ENCODE measurements around the gene TMEM88. TPM values are rescaled to one million over a fixed set of nuclear protein-coding genes. Genes with fewer than 3 reads are reported as not detected.
A peak's percentile ranks its signal among the peaks of the same experiment; 100 is the strongest.

TMEM88 gene
- total RNA-seq, 1 experiment from 2014 or later, result 2.9 TPM

GRCh38 chr17:7849751-7850504, 4.9 kb upstream of the TMEM88 start:
- CTCF ChIA-PET, result no interaction called here
- H3K4me3 Mint-ChIP-seq (ENCODE audit: low read depth, unreplicated experiment), result no peak overlapping the region
- H3K4me1 Mint-ChIP-seq (ENCODE audit: low read depth, unreplicated experiment), result no peaks in the 10 kb centered on the region
- BruUV-seq (replicated peaks), result TSS peak; percentile 1
- H3K27me3 Mint-ChIP-seq (ENCODE audit: unreplicated experiment), result no peaks in the 10 kb centered on the region
- DNase-seq, result no peak
- H3K36me3 Mint-ChIP-seq (ENCODE audit: insufficient read depth, unreplicated experiment), result peaks cover 68% of the 10 kb centered on the region
- no peak overlapping the region for H3K27ac Mint-ChIP-seq (ENCODE audit: unreplicated experiment)
- H3K9me3 Mint-ChIP-seq (ENCODE audit: low read depth, unreplicated experiment), result no peaks in the 10 kb centered on the region
- TF ChIP-seq, protein P1, sequence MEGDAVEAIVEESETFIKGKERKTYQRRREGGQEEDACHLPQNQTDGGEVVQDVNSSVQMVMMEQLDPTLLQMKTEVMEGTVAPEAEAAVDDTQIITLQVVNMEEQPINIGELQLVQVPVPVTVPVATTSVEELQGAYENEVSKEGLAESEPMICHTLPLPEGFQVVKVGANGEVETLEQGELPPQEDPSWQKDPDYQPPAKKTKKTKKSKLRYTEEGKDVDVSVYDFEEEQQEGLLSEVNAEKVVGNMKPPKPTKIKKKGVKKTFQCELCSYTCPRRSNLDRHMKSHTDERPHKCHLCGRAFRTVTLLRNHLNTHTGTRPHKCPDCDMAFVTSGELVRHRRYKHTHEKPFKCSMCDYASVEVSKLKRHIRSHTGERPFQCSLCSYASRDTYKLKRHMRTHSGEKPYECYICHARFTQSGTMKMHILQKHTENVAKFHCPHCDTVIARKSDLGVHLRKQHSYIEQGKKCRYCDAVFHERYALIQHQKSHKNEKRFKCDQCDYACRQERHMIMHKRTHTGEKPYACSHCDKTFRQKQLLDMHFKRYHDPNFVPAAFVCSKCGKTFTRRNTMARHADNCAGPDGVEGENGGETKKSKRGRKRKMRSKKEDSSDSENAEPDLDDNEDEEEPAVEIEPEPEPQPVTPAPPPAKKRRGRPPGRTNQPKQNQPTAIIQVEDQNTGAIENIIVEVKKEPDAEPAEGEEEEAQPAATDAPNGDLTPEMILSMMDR (IDR thresholded peaks at IDR 0.05; ENCODE audit: unreplicated experiment), result no peak
- intact Hi-C loops (cut with micrococcal nuclease; ENCODE audit: unreplicated experiment), result loop anchor here (10.0 kb wide), 1 partner anchor 105 kb away; no protein-coding TSS in a partner anchor

GRCh38 chr17:7850701-7851437, 4.0 kb upstream of the TMEM88 start:
- H3K4me3 Mint-ChIP-seq (ENCODE audit: low read depth, unreplicated experiment), result no peak overlapping the region
- TF ChIP-seq, protein P1 (IDR thresholded peaks at IDR 0.05; ENCODE audit: unreplicated experiment), result no peak
- CTCF ChIA-PET, result no interaction called here
- DNase-seq, result no peak
- intact Hi-C loops (cut with micrococcal nuclease; ENCODE audit: unreplicated experiment), result loop anchor here (10.0 kb wide), 1 partner anchor 106 kb away; no protein-coding TSS in a partner anchor
- H3K4me1 Mint-ChIP-seq (ENCODE audit: low read depth, unreplicated experiment), result no peaks in the 10 kb centered on the region
- BruUV-seq (replicated peaks), result no TSS peak
- no peak overlapping the region for H3K27ac Mint-ChIP-seq (ENCODE audit: unreplicated experiment)
- no peaks in the 10 kb centered on the region for H3K9me3 Mint-ChIP-seq (ENCODE audit: low read depth, unreplicated experiment)
- peaks cover 58% of the 10 kb centered on the region for H3K36me3 Mint-ChIP-seq (ENCODE audit: insufficient read depth, unreplicated experiment)
- H3K27me3 Mint-ChIP-seq (ENCODE audit: unreplicated experiment), result no peaks in the 10 kb centered on the region

DNA sequence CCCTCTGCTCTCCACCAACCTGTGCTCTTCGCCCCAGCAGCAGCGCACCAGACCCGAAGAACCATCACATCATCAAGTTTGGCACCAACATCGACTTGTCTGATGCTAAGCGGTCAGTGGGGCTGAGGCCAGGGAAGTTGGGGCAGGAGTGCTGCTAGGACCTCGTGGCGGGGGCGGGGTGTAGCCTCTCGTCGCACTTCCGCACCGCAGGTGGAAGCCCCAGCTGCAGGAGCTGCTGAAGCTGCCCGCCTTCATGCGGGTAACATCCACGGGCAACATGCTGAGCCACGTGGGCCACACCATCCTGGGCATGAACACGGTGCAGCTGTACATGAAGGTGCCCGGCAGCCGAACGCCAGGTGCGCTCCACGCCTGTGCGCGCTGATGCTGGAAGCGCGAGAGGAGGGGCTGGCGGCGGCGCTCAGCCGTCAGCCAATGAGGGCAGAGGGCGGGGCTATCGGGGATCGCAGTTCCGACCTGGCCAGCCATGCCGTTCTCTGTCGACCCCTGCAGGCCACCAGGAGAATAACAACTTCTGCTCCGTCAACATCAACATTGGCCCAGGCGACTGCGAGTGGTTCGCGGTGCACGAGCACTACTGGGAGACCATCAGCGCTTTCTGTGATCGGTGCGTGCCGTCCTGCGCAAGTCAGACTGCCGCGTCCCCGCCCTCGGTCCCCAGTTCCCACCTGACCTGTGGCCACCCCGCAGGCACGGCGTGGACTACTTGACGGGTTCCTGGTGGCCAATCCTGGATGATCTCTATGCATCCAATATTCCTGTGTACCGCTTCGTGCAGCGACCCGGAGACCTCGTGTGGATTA, 3.2 kb upstream of the TMEM88 start:
- Mint-ChIP-seq H3K27me3 (ENCODE audit: unreplicated experiment) (no peaks in the 10 kb centered on the region), H3K27ac (ENCODE audit: unreplicated experiment) (no peak overlapping the region), H3K36me3 (ENCODE audit: insufficient read depth, unreplicated experiment) (peaks cover 56% of the 10 kb centered on the region), H3K4me3 (ENCODE audit: low read depth, unreplicated experiment) (no peak overlapping the region), H3K4me1 (ENCODE audit: low read depth, unreplicated experiment) (no peaks in the 10 kb centered on the region), H3K9me3 (ENCODE audit: low read depth, unreplicated experiment) (no peaks in the 10 kb centered on the region)
- CTCF ChIA-PET, result no interaction called here
- no TSS peak for BruUV-seq (replicated peaks)
- intact Hi-C loops (cut with micrococcal nuclease; ENCODE audit: unreplicated experiment), result loop anchor here (10.0 kb wide), 1 partner anchor 107 kb away; no protein-coding TSS in a partner anchor
- TF ChIP-seq, protein P1 (IDR thresholded peaks at IDR 0.05; ENCODE audit: unreplicated experiment), result peak; percentile 67
- DNase-seq, result peak; percentile 35

DNA sequence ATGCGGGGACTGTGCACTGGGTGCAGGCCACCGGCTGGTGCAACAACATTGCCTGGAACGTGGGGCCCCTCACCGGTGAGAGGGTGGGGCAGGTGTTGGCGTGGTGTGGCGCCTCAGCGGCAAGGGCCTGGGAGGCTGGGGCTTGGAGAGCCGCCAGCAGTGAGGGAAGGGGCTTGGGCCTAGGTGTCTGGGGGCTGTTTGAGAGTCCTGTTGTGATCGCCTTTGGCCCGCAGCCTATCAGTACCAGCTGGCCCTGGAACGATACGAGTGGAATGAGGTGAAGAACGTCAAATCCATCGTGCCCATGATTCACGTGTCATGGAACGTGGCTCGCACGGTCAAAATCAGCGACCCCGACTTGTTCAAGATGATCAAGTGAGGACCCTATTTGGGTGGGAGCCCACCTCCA, 2.6 kb upstream of the TMEM88 start:
- Mint-ChIP-seq H3K9me3 (ENCODE audit: low read depth, unreplicated experiment) (no peaks in the 10 kb centered on the region), H3K27ac (ENCODE audit: unreplicated experiment) (no peak overlapping the region), H3K36me3 (ENCODE audit: insufficient read depth, unreplicated experiment) (peaks cover 50% of the 10 kb centered on the region), H3K4me3 (ENCODE audit: low read depth, unreplicated experiment) (no peak overlapping the region), H3K4me1 (ENCODE audit: low read depth, unreplicated experiment) (no peaks in the 10 kb centered on the region), H3K27me3 (ENCODE audit: unreplicated experiment) (no peaks in the 10 kb centered on the region)
- intact Hi-C loops (cut with micrococcal nuclease; ENCODE audit: unreplicated experiment), result loop anchor here (10.0 kb wide), 1 partner anchor 107 kb away; no protein-coding TSS in a partner anchor
- CTCF ChIA-PET, result no interaction called here
- TF ChIP-seq, protein P1 (IDR thresholded peaks at IDR 0.05; ENCODE audit: unreplicated experiment), result no peak
- no peak for DNase-seq
- BruUV-seq (replicated peaks), result no TSS peak
